Activated gamma-delta T cell treated with Interleukin-2 at 50 U/mL for 16 hours (primary cell): ENCODE results near the gene LFNG.

Source experiments
- DNase-seq: peaks from one replicate; pipeline ENCODE4 v3.0.0-alpha.2; 2020

LFNG gene

DNA sequence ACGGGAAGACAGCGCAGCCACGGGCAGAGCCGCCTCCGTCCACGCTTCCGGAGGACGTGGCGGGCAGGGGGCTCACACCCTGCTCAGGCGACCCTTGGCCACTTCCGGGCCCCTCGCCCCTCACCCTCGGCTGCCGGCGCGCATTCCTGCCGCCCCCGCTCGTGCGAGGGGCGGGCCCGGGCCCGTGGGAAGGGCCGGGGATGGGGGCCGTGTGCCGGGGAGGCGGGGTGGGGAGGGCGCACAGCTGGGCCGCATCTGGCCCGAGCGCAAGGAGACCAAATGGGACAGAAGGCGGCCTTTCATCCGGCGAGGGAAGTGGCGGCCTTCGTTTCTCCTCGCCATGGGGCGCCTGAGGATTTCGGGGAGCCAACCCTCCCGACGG is 846 bp upstream of the LFNG start:
- no peak for DNase-seq

DNA sequence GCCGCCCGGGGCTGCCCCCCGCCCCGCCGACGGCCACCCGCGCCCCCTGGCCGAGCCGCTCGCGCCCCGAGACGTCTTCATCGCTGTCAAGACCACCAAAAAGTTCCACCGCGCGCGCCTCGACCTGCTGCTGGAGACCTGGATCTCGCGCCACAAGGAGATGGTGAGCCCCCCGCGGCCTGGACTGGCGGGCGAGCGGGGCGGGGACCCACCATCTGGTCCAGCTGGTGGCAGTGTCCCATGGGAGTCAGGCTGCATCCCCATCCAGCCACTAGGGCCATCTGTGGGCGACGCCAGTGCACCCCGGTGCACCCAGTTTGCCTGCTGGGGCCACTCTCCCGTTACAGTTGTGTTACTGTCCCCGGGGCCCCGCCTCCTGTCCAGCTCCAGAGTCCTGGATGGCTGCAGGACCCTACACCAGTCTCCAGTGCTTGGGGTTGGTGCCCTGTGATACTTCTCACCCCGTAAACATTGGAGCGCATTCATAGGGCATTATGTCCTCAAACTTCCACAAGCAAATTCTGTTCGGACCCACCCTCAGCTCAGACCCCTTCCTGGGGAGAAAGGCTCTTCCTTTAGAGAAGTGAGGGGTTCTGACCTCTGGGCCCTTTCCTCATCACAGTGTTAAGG is 672 bp downstream of the LFNG start:
- DNase-seq, result no peak

DNA sequence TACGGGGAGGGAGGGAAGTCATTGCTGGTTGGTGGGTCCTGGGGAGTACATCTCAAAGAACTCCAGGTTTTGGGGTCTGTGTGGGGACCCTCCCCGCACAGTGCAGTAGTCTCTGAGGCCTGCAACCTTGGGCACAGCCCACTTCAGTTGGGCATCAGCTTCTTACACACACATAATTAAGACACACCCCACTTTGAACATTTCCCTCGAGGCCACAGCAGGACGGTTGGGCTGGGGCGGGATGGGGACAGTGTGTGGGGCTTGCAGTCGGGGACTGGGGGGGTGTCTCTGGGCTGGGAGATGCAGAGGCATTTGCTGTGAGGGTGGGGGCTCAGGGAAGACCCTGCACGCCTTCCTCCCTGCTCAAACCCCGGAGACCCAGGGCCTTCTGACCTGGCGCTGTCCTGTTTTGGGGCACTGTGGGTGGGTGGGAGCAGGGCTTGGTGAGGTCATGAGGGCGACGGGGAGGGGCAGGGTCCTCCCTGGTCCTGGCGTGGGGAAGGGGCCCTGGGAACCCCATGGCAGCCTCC is 1.3 kb downstream of the LFNG start:
- DNase-seq, result no peak

DNA sequence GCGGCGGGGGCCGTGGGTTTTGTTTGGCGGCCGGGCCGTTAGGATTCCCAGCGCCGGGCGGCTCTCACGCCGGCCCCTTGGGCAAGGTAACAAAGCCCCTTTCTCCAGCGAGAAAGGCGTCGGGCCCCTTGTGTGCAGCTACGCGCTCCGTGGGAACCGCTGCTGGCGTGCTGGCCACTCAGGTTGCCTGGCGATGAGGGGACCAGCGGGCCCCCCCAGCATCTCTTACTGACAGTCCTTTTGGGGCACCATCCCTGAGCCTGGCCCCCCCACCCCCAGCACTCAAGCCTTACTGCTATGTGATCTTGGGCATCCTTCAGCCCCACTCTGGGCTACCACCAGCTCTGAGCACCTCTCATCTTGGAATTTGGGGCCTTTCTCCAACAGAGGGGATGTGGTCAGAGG is 1.8 kb downstream of the LFNG start:
- DNase-seq, result no peak

DNA sequence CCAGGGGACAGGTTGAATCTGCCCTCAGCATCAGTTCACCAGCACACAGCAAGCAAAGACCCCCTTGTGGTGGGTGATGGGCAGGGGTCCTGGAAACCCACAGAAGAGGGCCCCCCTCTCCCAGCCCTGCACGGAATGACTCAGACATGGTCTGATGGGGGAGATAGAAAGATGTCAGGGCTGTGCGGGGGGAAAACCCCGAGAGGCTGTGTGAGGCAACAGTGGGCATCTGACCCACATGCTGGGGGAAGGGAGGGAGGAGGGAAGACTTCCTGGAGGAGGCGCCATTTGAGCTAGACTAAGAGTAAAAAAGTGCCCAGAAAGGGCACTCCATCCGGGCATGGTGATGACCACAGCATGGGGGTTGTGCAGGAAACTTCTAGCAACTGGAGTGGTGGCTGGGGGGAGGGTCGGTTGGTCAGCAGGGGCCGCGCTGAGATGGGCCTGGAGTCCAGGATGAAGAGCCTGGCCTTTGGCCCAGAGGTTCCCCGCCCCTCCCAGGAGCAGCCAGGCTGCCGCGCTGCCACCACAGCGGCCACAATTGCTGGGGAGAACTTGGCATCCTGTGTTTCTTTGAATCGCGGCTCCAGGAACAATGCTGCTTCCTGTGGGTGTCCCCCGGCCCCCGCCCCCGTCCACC is 2.5 kb downstream of the LFNG start:
- DNase-seq, result peak; percentile 77

DNA sequence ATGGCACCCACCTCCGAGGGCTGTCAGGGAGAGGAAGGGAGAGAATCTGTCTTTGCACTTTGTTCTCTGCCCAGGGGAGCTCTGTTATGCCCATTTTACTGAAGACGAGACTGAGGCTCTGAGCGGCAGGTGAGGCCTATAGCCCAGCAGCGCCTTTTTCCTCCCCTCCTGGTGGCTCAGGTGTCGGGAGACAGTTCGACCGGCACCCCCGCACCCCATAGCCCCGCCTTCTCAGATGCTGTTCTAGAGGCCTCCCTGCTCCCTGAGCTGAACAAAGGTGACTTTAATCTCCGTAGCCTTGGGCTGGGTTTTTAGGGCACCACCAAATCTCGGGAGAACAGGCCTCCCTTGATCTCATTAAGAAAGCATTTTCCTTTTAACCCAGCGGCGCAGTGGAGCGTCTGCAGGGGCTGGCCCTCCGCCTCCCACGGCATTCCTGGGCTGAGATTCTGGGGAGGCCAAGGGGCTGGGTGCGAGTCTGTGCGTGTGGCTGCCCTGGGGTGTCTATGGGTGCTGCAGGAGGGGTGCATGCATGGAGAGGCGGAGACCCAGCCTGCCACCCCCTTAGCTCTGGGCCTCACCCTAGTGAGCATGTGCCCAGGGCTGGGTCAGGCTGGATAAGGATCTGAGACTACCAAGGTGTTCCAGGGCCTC is 3.3 kb downstream of the LFNG start:
- no peak for DNase-seq

DNA sequence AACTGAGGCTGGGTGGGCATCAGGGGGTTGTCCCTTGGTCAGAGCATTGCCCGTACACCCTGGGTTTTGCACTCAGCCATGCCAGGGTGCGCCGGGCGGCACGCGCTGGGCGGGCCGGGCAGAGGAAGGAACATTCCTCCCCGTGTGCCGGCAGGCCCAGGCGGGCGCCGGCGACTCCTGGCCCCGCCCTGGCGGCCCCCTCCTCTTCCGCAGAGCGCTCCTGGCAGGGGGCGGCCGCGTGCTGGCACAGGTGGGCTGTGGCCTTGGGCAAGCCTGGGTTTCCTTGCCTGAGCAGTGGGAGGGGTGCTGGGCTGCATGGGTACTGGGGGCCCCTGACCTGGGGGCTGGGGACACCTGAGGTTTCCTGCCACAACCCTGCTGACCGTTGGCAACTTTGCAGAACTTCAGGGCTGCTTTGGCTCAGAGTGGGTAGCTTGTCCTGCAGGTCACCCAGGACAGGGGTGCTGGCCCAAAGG is 3.9 kb downstream of the LFNG start:
- no peak for DNase-seq

DNA sequence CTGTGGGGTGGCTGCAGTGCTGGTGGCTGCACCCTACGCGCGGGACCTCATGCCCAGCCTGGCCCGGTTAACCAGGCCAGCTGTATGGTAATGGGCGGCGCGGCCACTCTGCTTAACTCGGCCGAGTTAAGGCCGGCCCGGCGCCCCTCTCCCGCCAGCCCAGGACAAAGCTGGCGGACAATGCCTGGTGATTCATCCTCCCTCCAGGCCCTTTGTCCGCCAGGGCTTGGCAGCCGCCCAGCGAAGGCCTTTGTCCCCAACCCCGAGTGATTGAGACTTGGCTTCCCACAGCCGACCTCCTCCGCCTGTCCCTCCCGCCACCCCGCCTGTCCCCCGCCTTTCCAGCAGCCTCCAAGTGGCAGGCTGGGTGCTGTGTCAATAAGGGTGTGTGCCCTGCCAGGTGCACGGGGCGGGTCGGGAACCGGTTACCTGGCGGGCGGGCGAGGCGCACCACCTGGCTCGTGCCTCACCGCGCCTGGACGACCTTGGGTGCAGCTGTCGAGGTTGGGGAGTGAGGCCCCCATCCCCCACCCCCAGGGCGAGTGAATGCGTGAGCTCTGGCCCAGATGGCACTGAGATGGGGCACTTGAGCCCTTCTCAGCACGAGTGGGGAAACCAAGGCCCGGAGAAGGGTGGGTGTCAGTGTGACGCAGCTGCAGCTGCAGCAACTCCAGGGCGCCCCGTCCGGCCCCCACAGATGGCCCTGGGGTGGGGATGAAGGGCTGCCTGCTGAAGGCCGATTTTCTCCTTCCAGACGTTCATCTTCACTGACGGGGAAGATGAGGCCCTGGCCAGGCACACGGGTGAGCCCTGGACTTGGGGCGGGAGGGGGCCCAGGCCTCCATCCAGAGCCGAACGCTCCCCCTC is 4.6 kb downstream of the LFNG start:
- no peak for DNase-seq

DNA sequence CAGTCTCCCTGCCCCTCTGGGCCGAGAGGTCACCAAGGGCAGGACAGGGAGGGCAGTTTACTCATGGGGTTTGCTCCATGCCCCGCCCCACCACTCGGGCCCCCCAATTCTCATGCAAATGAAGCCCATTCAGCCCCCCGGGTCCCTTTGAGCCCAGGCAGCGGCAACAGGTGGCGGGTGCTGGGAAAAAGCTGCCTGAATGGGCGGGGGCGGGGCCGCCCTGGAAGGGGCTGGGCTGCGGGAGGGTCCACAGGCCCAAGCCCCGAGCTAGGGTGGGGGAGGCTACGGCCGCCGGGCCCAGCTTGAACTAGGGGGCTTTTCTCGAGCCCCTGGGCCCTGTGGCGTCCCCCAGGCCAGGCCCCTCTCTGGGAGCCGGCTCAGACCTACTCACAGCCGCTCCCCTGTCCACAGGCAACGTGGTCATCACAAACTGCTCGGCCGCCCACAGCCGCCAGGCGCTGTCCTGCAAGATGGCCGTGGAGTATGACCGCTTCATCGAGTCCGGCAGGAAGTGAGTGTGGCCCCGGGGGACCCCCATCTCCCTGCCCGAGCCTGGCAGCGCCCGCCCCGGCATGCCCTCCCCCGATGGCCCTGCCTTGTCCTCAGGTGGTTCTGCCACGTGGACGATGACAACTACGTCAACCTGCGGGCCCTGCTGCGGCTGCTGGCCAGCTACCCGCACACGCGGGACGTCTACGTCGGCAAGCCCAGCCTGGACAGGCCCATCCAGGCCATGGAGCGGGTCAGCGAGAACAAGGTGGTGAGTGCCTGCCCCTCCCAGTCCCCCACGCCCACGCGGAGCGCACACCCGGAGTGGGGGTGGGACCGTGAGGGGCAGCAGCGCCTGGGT is 5.5 kb downstream of the LFNG start:
- DNase-seq, result no peak

DNA sequence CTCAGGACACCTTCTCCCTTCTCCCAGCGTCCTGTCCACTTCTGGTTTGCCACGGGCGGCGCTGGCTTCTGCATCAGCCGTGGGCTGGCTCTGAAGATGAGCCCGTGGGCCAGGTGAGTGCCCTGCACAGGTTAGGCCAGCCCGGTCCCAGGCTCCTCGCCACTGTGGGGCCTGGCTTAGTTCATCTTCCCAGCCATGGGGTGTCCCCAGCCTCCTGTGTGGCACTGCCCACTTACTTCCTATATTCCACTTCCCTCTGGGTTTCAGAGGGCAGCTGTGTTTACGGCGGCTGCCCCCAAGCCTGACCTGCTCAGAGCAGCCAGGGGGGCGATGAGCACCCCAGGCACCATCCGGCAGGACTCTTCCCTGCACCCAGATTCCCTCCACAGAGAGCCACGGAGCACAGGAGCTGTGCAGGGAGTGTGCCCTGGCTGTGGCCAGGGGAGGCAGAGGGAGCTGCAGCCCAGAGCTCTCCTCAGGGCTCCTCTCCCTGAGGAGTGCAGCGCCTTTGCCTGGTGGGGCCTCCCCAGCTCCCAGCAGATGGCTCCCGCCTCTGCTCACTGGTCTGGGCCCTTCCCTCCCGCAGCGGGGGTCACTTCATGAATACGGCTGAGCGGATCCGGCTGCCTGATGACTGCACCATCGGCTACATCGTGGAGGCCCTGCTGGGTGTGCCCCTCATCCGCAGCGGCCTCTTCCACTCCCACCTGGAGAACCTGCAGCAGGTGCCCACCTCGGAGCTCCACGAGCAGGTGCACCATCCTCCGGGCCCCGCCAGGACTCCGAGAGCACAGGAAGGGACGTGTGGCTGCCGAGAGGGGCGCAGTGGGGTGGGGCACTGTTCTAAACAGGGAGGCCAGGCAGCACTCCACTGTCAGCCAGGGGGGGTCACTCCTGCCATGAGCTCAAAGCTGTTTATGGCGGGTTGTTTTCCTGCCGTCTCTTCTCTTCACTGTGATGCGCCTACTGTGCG is 6.4 kb downstream of the LFNG start:
- no peak for DNase-seq

DNA sequence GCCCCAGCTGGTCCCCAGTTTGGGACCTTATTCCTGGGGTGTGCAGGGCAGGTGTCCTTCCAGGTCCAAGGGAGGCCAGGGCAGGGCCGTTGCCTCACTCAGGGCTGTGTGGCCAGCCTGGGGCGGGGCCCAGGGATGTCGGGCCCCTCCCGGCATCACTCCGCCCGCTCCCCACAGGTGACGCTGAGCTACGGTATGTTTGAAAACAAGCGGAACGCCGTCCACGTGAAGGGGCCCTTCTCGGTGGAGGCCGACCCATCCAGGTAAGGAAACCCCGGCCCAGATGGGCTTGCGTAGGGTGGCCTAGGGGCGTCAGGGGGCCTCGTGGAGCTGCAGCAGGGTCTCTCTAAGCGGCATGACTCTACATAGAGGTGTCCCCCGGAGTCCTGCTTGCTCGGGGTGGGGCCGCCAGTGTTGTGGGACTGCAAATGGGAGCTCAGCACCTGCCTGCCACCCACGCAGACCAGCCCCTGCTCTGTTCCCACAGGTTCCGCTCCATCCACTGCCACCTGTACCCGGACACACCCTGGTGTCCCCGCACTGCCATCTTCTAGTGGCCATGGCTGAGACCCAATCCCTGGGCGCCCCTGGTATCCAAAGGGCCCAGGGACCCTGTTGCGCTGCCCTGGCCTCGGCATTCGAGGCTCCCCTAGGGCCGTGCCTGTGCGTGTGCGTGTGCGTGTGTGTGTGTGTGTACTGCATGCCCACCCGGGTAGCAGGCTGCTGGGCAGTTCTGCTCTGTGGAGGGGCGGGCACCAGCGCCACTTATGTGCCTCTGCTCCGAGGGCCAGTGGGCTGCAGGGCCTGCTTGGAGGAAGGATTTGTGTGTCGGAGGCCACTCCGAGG is 7.3 kb downstream of the LFNG start:
- DNase-seq, result peak; percentile 3

DNA sequence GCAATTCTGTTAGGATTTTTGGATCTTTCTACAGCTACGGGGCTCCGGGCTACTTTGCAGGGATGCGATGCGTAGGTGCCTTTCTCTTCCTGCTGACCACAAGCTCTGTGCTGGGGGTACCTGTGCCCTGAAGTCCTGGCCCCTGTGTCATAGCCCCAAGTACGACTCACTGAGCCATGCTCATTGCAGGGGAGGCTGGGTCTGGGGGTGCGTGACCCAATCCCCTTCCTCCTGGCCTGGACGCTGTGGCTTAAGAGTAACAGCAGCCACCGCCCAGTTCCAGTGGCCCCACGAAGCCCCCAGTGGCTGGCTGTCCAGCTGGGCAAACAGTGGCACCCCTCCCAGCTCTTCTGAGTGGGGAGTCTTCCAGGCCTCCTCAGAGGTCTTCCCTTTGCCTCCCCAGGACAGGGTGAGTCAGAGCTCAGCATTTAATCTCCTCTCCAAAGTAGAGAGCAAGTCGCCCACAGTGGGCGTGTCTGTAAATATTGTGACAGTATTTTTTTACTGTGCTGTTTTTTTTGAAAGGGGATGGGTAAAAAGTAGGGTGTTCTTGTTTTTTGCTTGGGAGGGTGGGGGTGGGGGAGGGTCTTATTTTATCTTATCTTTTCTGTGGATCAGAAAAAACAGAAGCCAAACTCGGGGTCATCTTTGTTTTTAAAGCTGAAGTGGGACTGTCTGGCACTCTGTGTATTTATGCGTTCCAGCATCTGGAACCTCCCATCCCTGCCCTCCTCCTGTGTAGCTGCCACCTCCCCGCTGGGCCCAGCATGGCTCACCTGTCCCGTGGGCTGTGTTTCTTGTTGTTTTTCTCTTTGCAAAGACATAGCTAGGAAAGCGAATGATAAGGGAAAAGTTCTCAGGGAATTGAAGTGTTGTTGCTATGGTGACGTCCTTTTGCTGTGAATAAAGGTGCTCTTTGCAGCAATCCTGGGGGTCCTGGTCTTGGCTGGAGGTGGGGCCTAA is 8.2 kb downstream of the LFNG start:
- peak; percentile 67 for DNase-seq

DNA sequence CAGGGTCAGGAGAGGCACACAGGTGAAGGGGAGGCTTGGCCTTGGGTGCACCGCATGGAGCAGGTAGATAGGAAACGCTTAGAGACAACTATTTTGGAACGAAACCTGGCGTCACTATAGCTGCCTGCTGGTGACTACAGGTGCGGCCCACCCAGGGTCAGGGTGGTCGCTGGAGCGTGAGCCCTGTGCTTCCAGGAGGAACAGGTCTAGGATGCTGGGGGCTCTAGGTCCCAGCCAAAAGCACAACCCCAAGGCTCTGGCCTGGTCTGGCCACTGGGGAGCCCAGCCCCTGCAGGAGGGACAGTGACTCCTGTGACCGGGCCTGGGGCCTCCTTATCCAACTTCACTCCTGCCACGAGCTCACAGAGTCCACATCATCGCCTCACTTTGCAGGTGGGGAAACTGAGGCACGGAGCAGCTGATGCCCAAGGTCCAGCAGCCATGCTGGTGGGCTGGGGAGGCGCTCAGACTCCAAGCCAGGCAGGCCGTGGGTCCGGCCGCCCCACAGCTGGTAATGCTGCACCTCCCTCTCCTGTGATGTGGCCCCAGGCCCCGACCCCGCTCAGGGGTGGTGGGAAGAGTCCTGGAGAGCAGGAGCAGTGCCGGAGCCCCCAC is 9.0 kb downstream of the LFNG start:
- no peak for DNase-seq

DNA sequence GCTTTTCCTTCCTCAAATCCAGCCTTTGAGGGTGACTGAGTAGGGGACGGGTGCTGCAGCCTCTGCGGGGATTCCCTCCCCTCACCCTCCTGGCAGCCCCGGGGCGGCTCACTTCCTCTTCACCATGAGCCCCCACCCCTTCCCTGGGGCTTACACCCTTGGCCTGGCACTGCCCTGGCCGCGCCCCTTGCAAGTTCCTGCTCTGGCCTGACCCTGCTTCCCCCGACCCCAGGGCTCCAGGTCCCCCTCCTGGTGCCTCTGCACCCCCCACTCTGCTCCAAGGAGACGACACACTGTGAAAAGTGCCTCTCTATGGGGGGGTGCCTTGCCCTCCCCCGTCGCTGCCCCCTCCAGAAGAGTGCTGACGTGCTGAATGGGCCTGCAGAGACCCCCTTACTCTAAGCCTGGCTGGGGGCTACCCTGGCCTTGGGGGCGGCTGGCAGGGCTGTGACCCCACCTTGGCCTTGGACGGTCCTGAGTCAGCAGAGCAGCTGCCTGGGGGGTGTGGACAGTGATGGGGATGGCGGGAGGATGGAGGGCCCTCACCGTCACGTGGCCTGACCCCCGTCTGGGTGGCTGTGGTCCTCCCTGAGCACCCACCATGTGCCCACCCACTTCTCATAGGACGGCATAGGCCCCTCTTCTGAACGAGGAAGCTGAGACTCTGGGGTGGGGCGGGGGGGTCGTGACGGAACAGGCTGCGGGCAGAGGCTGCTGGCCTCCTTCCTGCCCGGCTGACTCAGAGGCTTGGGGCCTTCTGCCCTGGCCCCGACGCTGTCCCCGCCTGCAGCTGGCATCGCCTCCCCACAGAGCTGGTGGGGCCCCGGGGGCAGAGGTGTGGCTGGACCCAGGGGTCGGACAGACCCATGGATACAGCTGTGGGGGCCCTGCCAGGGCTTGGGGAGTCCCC is 9.8 kb downstream of the LFNG start:
- DNase-seq, result peak; percentile 68

DNA sequence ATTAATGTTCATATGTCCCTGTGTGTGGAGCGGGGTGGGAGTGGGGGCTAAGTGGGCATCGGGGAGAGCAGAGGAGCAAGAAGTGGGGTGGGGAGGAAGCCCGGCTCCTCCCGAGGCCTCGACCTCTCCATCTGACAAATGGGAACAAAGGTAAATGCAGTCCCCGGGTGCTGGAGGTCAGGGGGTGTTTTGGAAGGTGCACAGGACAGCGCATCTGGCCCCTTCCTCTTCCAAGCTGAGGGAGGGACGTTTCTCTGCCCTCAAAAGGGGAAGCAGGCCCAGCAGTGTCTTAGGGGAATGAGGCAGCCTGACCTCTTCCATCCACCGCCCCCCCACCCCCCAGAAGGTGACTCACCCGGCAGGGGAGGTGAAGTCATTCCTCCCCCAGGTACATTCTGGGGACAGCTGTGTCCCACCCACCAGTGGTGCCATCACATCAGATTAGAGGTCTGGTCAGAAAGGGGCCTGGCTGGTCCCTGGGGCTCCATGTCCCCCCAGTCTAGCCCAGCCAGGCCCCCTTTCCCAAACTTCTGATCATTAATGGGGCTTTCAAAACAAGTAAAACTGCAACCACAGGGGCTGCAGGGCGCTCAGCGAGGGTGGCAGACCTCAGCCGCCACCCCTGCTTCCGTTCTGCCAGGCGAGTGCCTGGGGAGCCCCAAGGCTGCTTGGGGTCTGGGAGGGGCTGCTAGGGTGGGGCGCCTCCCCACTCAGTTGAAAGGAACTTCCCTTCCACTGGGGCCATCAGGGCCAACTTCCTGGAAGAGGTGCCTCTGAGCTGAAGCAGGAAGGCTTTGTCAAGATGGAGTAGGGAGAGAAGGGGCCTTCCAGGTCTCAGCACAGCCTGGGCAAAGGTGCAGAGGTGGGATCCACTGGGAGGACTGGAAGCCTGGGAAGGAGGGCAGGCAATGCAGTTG is 10.8 kb downstream of the LFNG start:
- peak; percentile 84 for DNase-seq
